Uterus (tissue), 4 donors: Measurements from ENCODE around the gene ATP6V0E1. TPM values are rescaled to one million over a fixed set of nuclear protein-coding genes. Genes with fewer than 3 reads are reported as not detected.
"Not testable (repeated sequence)": the region's sequence is repeated elsewhere in the genome, so short reads cannot be mapped to it uniquely, and the experiment has no call there.

Experiments
- DNase-seq, 2 donors: peaks; one replicate each; pipeline ENCODE4 v3.0.0-alpha.2; 2019 to 2020
- H3K27ac ChIP-seq, 2 donors: fragments of 200-600 bp; sonication (generic); 1 replicate in 1 of 2; 2 replicates in 1 of 2; pipeline ENCODE4 v1.5.1; 2016 to 2018
- H3K27me3 ChIP-seq, 2 donors: fragments of 200-600 bp; sonication (generic); one replicate each; pipeline ENCODE4 v1.5.1; 2018 to 2019; ENCODE audit warnings: control low read depth in 1 of 2
- H3K36me3 ChIP-seq, 2 donors: fragments of 200-600 bp; sonication (generic); one replicate each; pipeline ENCODE4 v1.5.1; 2019; ENCODE audit warnings: control low read depth in 1 of 2
- H3K4me1 ChIP-seq, 2 donors: fragments of 200-600 bp; sonication (generic); one replicate each; pipeline ENCODE4 v1.5.1; 2018 to 2019; ENCODE audit warnings: control low read depth in 1 of 2
- H3K4me3 ChIP-seq, 2 donors: fragments of 200-600 bp; sonication (generic); 1 replicate in 1 of 2; 2 replicates in 1 of 2; pipeline ENCODE4 v1.5.1; 2018 to 2019; ENCODE audit warnings: mild to moderate bottlenecking in 1 of 2
- H3K9me3 ChIP-seq, 2 donors: fragments of 200-600 bp; sonication (generic); one replicate each; pipeline ENCODE4 v1.5.1; 2019; ENCODE audit warnings: control low read depth in 1 of 2
- POLR2A ChIP-seq, 2 donors: fragments of 450-650 bp; IDR thresholded peaks; one replicate each; pipeline ENCODE4 v1.6.1; 2016; ENCODE audit warnings: antibody characterized with exemption in 2 of 2, mild to moderate bottlenecking in 1 of 2, moderate library complexity in 1 of 2
- intact Hi-C: fragments of 100-400 bp; cut with DNase I; formaldehyde crosslinking; loops from one replicate; pipeline ENCODE4 v1.15.1; 2023; ENCODE audit warnings: low total_unique reads
- total RNA-seq, 4 donors: library from RNA; depleted of rRNA in 3 of 4; stranded (reverse); fragments of >200 nt in 3 of 4; gene quantifications; one replicate each; pipeline versions ENCODE4 v1.1.0 to v1.2.4, GENCODE V29; 2014 to 2023
- TF ChIP-seq, protein P1 (sequence below), 4 experiments: fragments of 200-600 bp in 2 of 4; fragments of 450-650 bp in 2 of 4; sonication (generic) in 2 of 4; IDR thresholded peaks; one replicate each; pipeline ENCODE4 v1.5.1; 2016 to 2019; ENCODE audit warnings: antibody characterized with exemption in 4 of 4, mild to moderate bottlenecking in 2 of 4, moderate library complexity in 1 of 4
- donor health status: DM: yes; HTN: yes; CAD: no.

ATP6V0E1 gene
- total RNA-seq, 4 donors from 2014 or later, result 75.6 to 159 (median 137) TPM

DNA sequence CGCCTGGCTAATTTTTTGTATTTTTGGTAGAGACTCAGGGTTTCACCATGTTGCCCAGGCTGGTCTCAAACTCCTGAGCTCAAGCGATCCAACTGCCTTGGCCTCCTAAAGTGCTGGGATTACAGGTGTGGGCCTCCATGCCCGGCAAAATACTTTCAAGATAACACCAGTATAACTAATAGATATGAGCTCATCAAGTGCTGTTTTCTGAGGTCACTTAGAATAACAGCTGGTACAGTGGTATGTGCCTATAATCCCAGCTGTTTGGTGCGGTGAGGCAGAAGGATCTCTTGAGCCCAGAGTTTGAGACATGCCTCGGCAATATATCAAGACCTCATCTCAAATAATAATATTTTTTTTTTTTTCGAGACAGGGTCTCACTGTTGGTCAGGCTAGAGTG, 42.1 kb downstream of the ATP6V0E1 start:
- TF ChIP-seq POLR2A (IDR thresholded peaks at IDR 0.05), result no peak
- TF ChIP-seq, protein P1, sequence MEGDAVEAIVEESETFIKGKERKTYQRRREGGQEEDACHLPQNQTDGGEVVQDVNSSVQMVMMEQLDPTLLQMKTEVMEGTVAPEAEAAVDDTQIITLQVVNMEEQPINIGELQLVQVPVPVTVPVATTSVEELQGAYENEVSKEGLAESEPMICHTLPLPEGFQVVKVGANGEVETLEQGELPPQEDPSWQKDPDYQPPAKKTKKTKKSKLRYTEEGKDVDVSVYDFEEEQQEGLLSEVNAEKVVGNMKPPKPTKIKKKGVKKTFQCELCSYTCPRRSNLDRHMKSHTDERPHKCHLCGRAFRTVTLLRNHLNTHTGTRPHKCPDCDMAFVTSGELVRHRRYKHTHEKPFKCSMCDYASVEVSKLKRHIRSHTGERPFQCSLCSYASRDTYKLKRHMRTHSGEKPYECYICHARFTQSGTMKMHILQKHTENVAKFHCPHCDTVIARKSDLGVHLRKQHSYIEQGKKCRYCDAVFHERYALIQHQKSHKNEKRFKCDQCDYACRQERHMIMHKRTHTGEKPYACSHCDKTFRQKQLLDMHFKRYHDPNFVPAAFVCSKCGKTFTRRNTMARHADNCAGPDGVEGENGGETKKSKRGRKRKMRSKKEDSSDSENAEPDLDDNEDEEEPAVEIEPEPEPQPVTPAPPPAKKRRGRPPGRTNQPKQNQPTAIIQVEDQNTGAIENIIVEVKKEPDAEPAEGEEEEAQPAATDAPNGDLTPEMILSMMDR (IDR thresholded peaks at IDR 0.05), result no peak
- intact Hi-C loops, result no loop called here

GRCh38 chr5:173027905-173028304, 44.3 kb downstream of the ATP6V0E1 start:
- Histone ChIP-seq H3K27ac (no peak overlapping the region), H3K4me3 (no peak overlapping the region)

More for the DNA sequence above, 42.1 kb downstream of the ATP6V0E1 start:
- H3K27ac ChIP-seq, result no peak overlapping the region
- H3K4me1 ChIP-seq, result no peaks in the 10 kb centered on the region
- no peaks in the 10 kb centered on the region for H3K9me3 ChIP-seq
- no peaks in the 10 kb centered on the region for H3K36me3 ChIP-seq
- no peak for DNase-seq
- no peaks in the 10 kb centered on the region for H3K27me3 ChIP-seq
- no peak overlapping the region for H3K4me3 ChIP-seq

GRCh38 chr5:173028811-173029327, 45.3 kb downstream of the ATP6V0E1 start:
- Histone ChIP-seq H3K9me3 (no peaks in the 10 kb centered on the region), H3K4me3 (no peak overlapping the region), H3K27me3 (no peaks in the 10 kb centered on the region), H3K36me3 (no peaks in the 10 kb centered on the region), H3K4me1 (no peaks in the 10 kb centered on the region), H3K27ac (no peak overlapping the region)
- intact Hi-C loops, result no loop called here
- DNase-seq, result no peak
- TF ChIP-seq POLR2A (IDR thresholded peaks at IDR 0.05), result no peak
- TF ChIP-seq, protein P1 (IDR thresholded peaks at IDR 0.05), result no peak

More at GRCh38 chr5:173027905-173028304, 44.3 kb downstream of the ATP6V0E1 start:
- no peaks in the 10 kb centered on the region for H3K27me3 ChIP-seq
- TF ChIP-seq, protein P1 (IDR thresholded peaks at IDR 0.05), result no peak
- no peak for TF ChIP-seq POLR2A (IDR thresholded peaks at IDR 0.05)
- no peaks in the 10 kb centered on the region for H3K36me3 ChIP-seq
- no peaks in the 10 kb centered on the region for H3K4me1 ChIP-seq
- intact Hi-C loops, result no loop called here
- DNase-seq, result no peak
- H3K9me3 ChIP-seq, result no peaks in the 10 kb centered on the region

DNA sequence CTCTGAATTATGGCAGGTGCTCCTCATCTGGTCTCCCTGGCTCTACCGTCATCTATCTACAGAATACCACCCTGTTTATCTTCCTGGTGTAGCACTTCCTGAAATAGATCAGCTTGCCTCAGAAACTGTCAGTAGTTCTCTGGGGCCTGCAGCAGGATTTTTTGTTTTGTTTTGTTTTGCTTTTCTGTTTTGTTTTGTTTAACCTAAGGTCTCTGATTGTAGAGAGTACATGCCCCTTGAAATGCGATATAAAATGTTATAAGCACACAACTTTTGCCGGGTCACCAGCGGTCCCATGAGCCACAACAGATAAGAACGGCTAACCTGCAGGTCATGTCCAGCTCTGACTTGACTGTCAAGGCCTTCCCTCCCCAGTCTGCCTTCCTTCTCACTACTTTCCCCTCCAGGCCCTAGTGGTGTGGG, 45.9 kb downstream of the ATP6V0E1 start:
- TF ChIP-seq POLR2A (IDR thresholded peaks at IDR 0.05), result no peak
- TF ChIP-seq, protein P1 (IDR thresholded peaks at IDR 0.05), result no peak
- Histone ChIP-seq H3K27me3 (no peaks in the 10 kb centered on the region), H3K4me1 (no peaks in the 10 kb centered on the region), H3K36me3 (no peaks in the 10 kb centered on the region), H3K9me3 (no peaks in the 10 kb centered on the region), H3K27ac (peak overlapping the region in 1 of 2 donors; percentile 8), H3K4me3 (no peak overlapping the region)
- intact Hi-C loops, result no loop called here
- DNase-seq, result no peak

GRCh38 chr5:173032096-173032495, 48.5 kb downstream of the ATP6V0E1 start:
- H3K27ac ChIP-seq, intact Hi-C loops, H3K4me1 ChIP-seq, H3K4me3 ChIP-seq, H3K9me3 ChIP-seq, H3K36me3 ChIP-seq, H3K27me3 ChIP-seq, DNase-seq: not testable (repeated sequence)

DNA sequence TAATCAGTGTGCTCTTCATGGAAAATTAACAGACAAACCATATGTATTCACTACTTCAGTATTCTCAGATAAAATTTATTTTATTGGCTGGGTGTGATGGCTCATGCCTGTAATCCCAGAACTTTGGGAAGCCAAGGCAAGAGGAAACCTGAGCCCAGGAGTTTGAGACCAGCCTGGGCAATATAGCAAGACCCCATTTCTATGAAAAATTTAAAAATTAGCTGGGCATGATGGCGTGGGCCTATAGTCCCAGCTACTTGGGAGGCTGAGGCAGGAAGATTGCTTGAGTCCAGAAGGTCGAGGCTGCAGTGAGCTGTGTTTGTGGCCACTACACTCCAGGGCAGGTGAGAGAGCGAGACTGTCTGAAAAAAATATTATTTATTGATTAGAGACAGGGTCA, 49.2 kb downstream of the ATP6V0E1 start:
- Histone ChIP-seq H3K9me3 (no peaks in the 10 kb centered on the region), H3K27me3 (no peaks in the 10 kb centered on the region), H3K4me1 (no peaks in the 10 kb centered on the region), H3K4me3 (no peak overlapping the region), H3K36me3 (no peaks in the 10 kb centered on the region), H3K27ac (no peak overlapping the region)
- DNase-seq, result no peak
- no peak for TF ChIP-seq POLR2A (IDR thresholded peaks at IDR 0.05)
- TF ChIP-seq, protein P1 (IDR thresholded peaks at IDR 0.05), result no peak
- intact Hi-C loops, result no loop called here
